ENCODE data around the gene CEP170B.

Gene CEP170B

DNA sequence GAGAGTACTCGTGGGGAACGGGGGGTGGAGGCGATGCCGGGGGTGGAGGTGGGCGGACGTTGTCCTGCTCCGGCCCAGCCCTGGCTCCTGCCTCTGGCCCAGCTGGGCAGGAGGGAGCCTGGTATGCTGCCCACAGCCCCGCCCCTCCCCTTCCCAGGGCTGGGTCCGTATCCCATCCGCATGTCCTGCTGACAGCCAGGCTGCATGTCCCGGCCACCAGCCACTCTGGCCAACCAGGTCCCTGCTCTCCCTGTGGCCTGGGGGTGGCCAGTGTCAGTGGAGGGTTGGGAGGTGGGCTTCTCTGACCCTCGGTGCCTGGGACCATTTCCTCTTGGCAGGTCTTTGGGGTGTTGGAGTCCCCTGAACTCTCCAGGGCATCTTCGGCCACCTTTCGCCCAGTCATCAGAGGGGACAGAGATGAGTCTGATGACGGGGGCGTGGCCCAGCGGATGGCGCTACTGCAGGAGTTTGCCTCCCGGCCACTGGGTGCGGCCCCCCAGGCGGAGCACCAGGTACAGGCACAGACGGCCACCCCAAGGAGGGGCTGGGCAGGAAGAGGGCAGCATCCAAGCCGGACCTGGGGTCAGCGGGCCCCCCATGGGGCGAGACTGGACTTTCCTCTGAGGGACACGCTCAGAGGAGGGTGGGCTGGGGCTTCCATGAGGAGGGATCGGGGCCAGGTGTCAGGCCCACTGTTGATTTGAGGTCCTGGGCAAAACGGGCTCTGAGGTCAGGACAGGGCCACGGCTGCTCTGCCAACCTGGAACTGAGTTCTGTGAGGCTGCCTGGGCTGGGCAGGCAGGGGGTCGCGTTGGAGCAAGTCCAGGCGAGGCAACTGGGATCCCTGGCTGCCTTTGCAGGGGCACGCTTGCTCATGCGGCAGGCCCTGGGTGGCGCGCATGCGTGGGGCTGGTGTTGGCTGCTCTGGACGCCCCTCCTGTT is 20.2 kb downstream of the CEP170B start:
- no peaks in the 10 kb centered on the region for H3K9me2 ChIP-seq (replicated peaks; ENCODE audit: low read depth, low read length)
- no peaks in the 10 kb centered on the region for H3K27me3 ChIP-seq (ENCODE audit: insufficient read depth, low read length, poor library complexity, severe bottlenecking)
- H3K4me3 ChIP-seq (ENCODE audit: low read length, poor library complexity, severe bottlenecking): no peak overlapping the region
- no peak overlapping the region for H3K9ac ChIP-seq (ENCODE audit: low read depth, low read length, poor library complexity, severe bottlenecking)
- H3K4me1 ChIP-seq (ENCODE audit: insufficient read depth, low read length, poor library complexity, severe bottlenecking): no peaks in the 10 kb centered on the region
- no peak overlapping the region for H2AFZ ChIP-seq (ENCODE audit: low read length)
- no peak overlapping the region for H3K4me2 ChIP-seq (ENCODE audit: low read depth, low read length, poor library complexity, severe bottlenecking)
- no peaks in the 10 kb centered on the region for H3K36me3 ChIP-seq (ENCODE audit: insufficient read depth, low read length)
- H3K9me3 ChIP-seq (ENCODE audit: insufficient read depth, low read depth, low read length): no peaks in the 10 kb centered on the region
- H4K20me1 ChIP-seq (ENCODE audit: insufficient read depth, low read length, poor library complexity, severe bottlenecking): no peaks in the 10 kb centered on the region
- H3F3A ChIP-seq (ENCODE audit: low read depth): no peaks in the 10 kb centered on the region
- no peaks in the 10 kb centered on the region for H3K79me2 ChIP-seq (ENCODE audit: insufficient read depth, low read length)
- TF ChIP-seq, protein P1, sequence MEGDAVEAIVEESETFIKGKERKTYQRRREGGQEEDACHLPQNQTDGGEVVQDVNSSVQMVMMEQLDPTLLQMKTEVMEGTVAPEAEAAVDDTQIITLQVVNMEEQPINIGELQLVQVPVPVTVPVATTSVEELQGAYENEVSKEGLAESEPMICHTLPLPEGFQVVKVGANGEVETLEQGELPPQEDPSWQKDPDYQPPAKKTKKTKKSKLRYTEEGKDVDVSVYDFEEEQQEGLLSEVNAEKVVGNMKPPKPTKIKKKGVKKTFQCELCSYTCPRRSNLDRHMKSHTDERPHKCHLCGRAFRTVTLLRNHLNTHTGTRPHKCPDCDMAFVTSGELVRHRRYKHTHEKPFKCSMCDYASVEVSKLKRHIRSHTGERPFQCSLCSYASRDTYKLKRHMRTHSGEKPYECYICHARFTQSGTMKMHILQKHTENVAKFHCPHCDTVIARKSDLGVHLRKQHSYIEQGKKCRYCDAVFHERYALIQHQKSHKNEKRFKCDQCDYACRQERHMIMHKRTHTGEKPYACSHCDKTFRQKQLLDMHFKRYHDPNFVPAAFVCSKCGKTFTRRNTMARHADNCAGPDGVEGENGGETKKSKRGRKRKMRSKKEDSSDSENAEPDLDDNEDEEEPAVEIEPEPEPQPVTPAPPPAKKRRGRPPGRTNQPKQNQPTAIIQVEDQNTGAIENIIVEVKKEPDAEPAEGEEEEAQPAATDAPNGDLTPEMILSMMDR (conservative IDR thresholded peaks at IDR 0.05; ENCODE audit: low read length): no peak
- no peak for TF ChIP-seq EZH2phosphoT487 (IDR thresholded peaks at IDR 0.05; ENCODE audit: borderline replicate concordance)

DNA sequence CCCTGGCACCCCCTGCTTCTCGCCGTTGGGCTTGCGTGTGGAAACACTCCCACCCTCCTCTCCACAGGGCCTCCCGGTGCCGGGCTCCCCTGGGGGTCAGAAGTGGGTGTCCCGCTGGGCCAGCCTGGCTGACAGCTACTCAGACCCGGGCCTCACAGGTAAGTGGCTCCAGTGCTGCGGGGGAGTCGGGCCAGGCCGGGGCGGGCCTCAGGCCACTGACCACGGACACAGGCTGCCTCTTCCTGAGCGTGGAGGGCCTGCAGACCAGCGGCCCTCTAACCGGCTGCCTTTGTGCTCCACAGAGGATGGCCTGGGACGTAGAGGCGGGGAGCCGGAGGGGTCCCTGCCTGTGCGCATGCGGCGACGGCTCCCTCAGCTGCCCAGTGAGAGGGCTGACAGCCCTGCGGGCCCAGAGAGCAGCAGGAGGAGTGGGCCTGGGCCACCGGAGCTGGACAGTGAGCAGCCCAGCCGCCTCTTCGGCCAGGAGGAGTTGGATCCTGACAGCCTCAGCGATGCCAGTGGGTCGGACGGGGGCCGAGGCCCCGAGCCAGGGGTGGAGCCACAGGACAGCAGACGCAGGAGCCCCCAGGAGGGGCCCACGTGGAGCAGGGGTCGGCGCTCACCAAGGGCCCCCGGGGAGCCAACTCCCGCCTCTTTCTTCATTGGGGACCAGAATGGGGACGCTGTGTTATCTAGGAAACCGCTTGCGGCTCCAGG is 21.1 kb downstream of the CEP170B start:
- Histone ChIP-seq H3K9me3 (ENCODE audit: insufficient read depth, low read depth, low read length) (no peaks in the 10 kb centered on the region), H3K36me3 (ENCODE audit: insufficient read depth, low read length) (no peaks in the 10 kb centered on the region), H3K9ac (ENCODE audit: low read depth, low read length, poor library complexity, severe bottlenecking) (no peak overlapping the region), H2AFZ (ENCODE audit: low read length) (no peak overlapping the region), H4K20me1 (ENCODE audit: insufficient read depth, low read length, poor library complexity, severe bottlenecking) (no peaks in the 10 kb centered on the region), H3K9me2 (replicated peaks; ENCODE audit: low read depth, low read length) (no peaks in the 10 kb centered on the region), H3K4me3 (ENCODE audit: low read length, poor library complexity, severe bottlenecking) (no peak overlapping the region), H3F3A (ENCODE audit: low read depth) (no peaks in the 10 kb centered on the region), H3K4me2 (ENCODE audit: low read depth, low read length, poor library complexity, severe bottlenecking) (no peak overlapping the region), H3K79me2 (ENCODE audit: insufficient read depth, low read length) (no peaks in the 10 kb centered on the region), H3K4me1 (ENCODE audit: insufficient read depth, low read length, poor library complexity, severe bottlenecking) (no peaks in the 10 kb centered on the region), H3K27me3 (ENCODE audit: insufficient read depth, low read length, poor library complexity, severe bottlenecking) (no peaks in the 10 kb centered on the region)
- TF ChIP-seq, protein P1 (conservative IDR thresholded peaks at IDR 0.05; ENCODE audit: low read length): no peak
- TF ChIP-seq EZH2phosphoT487 (IDR thresholded peaks at IDR 0.05; ENCODE audit: borderline replicate concordance): no peak

DNA sequence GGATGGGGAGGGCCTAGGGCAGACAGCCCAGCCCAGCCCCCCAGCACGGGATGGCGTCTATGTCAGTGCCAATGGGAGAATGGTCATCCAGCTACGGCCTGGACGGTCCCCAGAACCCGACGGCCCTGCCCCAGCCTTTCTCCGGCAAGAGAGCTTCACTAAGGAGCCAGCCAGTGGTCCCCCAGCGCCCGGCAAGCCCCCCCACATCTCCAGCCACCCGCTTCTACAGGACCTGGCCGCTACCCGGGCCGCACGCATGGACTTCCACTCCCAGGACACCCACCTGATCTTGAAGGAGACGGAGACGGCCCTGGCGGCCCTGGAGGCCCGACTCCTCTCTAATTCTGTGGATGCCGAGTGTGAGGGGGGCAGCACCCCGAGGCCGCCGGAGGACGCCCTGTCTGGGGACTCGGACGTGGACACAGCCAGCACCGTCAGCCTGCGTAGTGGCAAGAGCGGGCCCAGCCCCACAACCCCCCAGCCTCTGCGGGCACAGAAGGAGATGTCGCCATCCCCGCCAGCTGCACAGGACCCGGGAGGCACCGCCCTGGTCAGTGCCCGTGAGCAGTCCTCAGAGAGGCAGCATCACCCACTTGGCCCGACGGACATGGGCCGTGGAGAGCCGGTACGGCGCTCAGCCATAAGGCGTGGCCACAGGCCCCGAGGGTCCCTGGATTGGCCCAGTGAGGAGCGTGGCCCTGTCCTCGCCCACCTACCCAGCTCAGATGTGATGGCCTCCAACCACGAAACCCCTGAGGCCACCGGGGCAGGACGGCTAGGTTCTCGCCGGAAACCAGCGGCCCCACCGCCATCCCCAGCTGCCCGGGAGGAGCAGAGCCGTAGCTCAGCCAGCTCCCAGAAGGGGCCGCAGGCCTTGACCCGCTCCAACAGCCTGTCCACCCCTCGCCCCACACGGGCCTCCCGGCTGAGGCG is 21.9 kb downstream of the CEP170B start:
- Histone ChIP-seq H3K27me3 (ENCODE audit: insufficient read depth, low read length, poor library complexity, severe bottlenecking) (no peaks in the 10 kb centered on the region), H3K9me2 (replicated peaks; ENCODE audit: low read depth, low read length) (no peaks in the 10 kb centered on the region), H3K4me3 (ENCODE audit: low read length, poor library complexity, severe bottlenecking) (no peak overlapping the region), H3F3A (ENCODE audit: low read depth) (no peaks in the 10 kb centered on the region), H2AFZ (ENCODE audit: low read length) (no peak overlapping the region), H3K79me2 (ENCODE audit: insufficient read depth, low read length) (no peaks in the 10 kb centered on the region), H3K9ac (ENCODE audit: low read depth, low read length, poor library complexity, severe bottlenecking) (no peak overlapping the region), H3K4me1 (ENCODE audit: insufficient read depth, low read length, poor library complexity, severe bottlenecking) (no peaks in the 10 kb centered on the region), H3K4me2 (ENCODE audit: low read depth, low read length, poor library complexity, severe bottlenecking) (no peak overlapping the region), H3K9me3 (ENCODE audit: insufficient read depth, low read depth, low read length) (no peaks in the 10 kb centered on the region), H4K20me1 (ENCODE audit: insufficient read depth, low read length, poor library complexity, severe bottlenecking) (no peaks in the 10 kb centered on the region), H3K36me3 (ENCODE audit: insufficient read depth, low read length) (no peaks in the 10 kb centered on the region)
- no peak for TF ChIP-seq EZH2phosphoT487 (IDR thresholded peaks at IDR 0.05; ENCODE audit: borderline replicate concordance)
- TF ChIP-seq, protein P1 (conservative IDR thresholded peaks at IDR 0.05; ENCODE audit: low read length): no peak

Measured in Loucy (cell line).